HG03066 (cell line): ENCODE measurements around the gene ATP11A.
A peak's percentile ranks its signal among the peaks of the same experiment; 100 is the strongest.

Experiments used
- ATAC-seq: cut with Tn5 transposase; IDR thresholded peaks from one replicate; pipeline ENCODE4 v1.9.1; 2021; ENCODE audit warnings: low read depth; ENCODE audit not compliant: unreplicated experiment

Gene ATP11A

DNA sequence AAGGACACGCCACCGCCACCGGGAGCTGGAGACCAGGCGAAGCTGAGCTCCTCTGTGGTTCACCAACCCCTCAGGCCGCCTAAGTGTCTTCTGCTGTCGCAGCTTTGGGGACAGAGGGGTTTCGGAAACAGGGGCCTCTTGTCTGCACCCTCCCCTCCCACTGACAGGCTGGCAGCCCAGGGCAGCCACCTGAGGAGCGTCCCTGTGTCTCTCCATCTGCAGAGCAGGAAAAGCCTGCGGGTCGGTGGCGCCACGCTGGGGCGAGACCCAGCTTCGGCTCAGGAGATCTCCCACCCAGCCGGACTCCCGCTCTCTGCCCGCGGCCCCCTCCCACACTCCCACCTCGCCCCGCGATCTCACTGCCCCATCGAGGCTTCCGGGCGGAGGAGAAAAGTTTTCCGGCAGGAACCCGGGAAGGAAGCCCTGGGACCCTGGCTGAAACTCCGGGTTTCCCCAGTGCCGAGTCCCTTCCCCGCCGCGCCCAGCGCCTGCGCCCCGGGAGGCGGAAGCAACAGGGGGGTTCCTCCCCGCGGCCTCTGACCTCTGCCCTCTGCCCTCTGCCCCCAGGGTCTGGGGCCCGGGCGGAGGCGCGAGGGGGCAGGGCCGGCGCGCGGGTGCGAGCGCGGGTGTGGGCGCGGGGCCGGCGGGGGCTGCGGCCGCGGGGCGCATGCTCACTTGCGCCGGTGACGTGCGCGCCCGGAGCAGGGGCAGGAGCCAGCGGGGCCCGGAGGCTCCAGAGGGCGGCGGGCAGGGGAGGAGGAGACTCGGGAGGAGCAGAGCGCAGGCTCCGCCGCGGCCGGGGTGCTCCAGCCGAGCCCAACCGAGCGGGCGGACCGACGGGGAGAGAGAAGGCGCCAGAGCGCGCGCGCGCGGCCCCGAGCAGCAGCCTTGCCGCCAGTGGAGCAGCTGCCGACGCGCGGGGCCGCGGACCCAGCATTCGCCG is at the start of gene ATP11A:
ATP11A (plus strand) TSS at position 736 of the 943 bp plus-strand sequence. CDS start 379 bp downstream, outside the sequence.
- ATAC-seq, result peak; percentile 72

DNA sequence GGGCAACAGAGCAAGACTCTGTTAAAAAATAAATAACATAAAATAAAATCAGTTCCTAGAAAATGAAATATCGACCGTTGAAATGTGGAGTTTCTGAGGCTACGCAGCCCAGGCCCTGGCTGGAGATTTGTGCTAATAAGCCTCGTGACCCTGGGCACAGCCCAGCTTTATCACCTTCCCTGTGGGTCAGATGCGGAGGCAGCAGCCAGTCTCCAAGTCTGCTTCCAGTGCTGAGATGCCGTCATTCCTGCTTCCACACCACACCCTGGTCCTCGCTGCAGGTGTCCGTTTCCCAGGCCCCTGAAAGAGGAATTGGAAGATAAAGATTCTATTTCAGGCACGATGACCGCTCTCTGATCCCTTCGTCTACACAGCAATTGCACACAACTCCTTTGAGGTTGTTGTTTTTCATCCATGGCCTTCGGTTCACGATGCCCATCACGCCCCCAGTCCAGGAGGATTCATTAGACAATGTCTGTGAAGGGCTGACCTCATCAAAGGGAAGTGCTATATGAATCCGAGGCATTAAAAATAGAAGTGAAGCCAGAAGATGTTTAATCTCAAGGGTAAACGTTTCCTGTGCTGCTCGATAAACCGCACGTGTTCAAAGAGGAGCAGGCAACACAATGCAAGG is 48.3 kb upstream of the ATP11A start:
- no peak for ATAC-seq

DNA sequence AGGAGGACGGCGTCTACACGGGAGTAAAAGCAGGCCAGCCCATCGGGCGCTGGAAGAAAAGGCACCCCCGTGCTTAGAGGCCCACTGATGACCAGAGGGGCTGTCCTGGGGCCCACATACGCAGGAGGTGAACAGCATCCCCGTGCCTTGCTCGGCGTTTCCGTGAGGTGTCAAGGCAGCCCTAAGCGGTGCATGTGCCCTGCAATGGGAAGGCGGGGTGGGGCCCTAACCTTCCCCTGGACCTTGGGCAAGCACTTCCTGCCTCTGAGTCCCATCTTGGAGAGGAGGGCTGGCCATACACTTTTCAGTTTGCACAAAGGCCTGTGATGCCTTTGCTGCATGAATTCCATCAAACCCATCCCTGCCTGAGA is 47.8 kb upstream of the ATP11A start:
- ATAC-seq, result no peak

DNA sequence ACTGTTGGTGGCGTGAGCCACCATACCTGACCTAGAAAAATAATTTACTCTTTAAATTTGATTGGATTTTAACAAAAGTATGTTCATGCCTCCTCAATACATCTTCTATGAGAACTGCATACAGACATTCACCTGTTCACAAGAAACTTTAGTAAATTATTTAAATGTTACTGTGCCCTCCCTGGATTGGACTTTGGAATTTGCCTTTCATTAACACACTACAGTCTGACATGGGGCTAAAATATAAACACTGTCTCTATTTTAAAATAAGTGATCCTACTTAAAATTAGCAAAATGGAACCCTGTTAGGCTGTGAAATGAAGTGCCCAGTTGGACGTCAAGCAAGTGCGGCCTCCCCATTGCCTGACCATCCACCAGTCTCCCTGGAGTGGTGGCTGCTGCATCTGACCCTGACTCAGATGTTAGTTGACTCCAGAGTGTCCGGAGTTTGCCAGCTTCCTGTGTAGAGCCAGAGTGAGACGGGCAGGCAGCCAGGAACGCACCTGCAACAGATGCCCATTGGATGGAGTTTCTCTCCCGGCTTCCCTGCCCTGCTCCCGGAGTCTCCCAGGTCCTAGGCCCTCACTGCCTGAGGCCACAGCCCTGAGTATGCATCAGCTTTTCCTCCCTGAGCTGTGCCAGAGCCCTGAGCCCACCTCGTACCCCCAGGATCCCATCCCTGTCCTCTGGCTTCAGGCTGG is 45.9 kb upstream of the ATP11A start:
- ATAC-seq, result no peak

DNA sequence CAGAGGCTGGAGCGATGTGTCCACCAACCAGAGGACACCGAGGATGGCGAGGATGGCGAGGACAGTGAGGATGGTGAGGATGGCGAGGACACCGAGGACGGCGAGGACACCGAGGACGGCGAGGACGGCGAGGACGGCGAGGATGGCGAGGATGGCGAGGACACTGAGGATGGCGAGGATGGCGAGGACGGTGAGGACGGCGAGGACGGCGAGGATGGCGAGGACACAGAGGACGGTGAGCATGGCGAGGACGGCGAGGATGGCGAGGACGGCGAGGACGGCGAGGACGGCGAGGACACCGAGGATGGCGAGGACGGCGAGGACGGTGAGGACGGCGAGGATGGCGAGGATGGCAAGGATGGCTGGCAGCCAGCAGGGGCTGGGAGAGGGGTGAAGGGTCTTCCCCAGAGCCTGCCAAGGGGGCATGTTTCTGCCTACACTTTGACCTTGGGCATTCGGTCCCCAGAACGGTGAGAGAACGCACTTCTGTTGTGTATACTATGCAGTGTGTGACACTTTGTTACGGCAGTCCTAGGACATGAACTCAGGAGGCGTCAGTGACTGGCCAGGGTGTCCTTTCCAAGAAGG is 44.4 kb upstream of the ATP11A start:
- no peak for ATAC-seq

DNA sequence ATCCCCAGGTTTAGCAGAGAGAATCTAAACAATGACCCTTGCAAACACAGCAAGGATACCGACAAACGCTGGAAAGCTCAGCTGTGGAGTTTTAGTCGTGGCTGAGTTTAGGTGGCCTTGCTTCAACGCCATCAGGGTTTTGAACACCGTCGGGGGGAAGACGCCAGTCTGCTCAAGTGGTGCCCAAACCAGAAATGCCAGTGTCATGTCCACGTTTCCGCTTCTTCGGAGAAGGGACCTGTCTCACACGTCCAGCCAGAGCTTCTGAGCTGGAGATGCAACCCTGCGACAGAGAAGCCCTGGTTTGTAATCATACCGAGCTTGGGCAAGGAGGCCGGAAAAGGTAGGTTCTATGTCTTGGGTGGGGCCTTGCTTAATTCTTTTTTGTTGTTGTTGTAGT is 42.6 kb upstream of the ATP11A start:
- no peak for ATAC-seq

DNA sequence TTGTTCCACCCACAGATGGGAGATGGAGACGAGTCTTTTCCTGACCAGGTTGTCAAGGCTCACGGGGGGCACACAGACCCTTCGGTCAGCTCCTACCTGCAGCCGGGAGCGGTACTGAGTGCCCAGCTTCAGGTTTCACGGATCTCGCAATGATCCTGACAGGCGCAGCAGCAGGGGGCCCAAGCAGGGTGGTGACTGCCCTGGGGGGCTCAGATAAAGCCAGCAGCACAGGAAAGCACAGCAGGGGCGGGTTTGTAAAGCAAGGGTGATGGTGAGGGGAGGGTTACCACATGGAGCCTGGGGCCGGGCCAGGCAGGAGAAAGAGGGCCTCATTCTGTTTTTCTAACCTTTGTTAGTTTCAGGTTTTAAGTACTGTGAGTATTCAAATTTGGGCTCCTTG is 41.7 kb upstream of the ATP11A start:
- no peak for ATAC-seq

DNA sequence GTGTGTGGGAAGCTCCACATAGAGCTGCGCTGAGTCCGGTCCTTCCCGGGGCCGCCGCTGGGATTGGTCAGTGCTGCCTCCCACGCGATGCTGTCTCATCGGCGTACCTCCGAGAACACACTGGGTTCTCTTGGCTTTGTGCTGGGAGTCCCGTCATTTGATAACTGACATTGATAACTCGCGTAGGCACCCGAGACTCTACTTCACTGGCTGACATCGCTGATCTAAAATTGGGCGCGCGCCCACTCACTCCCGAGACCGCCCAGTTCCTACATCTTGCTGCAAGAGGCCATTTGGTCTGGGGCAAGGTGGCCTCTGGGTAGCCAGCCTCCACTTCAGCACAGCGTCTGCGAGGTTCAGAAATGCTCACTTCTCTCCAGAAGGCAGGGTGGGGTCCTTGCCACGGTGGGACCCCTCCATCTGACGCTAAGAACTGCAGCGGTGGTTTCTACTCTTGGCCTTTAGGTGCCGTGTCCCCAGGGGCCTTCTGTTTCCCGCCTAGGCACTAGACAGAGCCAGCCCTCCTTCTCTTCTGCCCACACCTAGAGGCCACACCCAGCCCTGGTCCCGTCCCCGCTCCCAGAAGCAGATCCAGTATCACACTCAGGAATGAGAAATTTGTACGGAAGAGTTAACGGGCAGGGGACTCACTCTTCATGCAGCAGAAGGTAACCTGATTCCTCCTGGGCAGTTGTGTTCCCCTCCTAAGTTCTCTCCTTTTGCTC is 40.7 kb upstream of the ATP11A start:
- no peak for ATAC-seq

DNA sequence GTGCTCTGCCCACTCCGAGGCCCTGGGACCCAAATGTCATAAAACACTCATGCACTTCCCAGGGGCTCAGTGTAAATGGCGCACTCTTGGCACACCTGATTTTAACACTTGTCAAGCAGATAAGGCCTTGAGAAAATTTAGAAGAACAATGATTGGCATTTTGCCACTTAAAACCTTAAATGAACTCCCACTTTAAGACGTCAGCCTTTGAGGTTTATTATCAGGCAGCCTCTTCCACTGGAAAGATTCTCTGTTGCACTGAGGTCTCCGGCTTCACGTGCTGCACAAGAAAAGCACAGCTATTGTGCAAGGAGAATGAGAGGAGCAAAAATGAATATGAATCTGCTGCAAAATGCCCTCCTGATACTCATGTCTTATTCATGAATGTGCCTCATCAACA is 38.5 kb upstream of the ATP11A start:
- no peak for ATAC-seq

DNA sequence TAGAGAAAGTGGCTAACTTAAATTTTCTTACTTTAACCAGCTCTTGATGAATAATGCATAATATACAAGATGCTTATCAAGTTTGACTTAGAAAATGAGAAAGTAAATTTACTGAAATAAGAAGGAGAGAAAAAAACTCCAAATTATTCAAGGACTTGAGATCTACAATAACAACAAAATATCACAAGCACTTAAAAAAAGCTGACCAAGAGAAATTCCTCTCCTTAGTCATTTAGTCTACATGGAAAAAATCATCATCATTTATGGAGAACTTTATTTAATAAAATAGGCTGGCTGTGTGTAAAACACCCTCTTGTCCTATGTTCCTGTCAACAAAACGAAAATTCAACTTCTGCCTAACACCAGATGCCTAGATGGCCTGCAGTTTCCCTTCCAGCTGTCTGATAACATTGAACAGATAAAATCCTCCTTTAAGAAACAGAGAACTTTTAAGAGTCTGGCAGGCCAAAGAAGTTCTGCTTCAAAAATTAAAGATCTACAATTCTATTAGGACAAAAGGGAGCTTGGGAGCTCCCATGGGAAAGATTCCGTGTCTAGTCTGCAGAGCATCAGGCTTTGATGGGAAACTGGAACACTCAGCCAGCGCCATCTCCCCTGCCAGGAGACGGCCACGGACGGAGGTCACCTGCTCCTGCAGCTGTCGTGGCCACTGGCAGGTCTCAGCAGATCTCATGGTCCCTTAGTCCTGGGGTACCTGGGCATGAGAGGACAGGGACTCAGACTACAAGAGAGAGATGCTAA is 37.9 kb upstream of the ATP11A start:
- no peak for ATAC-seq

DNA sequence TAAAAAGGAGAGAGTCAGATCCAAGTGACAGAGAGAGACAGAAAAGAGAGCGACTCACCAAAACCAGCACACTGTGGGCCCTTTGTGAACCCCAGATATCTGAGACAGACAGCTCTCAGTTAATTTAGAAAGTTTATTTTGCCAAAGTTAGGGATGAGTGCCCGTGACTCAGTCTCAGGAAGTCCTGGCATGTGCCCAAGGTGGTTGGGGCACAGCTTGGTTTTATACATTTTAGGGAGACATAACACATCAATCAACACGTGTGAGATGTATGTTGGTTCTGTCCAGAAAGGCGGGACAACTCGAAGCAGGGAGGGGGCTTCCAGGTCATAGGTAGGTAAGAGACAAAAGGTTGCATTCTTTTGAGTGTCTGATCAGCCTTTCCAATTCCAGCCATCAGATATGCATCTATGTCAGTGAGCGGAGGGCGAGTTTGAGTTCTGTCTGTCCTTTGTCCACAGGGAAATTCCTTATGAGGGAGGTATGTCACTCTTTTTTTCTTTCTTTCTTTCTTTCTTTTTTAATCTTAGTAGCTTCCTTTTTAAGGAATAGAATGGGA is 37.2 kb upstream of the ATP11A start:
- ATAC-seq, result no peak

DNA sequence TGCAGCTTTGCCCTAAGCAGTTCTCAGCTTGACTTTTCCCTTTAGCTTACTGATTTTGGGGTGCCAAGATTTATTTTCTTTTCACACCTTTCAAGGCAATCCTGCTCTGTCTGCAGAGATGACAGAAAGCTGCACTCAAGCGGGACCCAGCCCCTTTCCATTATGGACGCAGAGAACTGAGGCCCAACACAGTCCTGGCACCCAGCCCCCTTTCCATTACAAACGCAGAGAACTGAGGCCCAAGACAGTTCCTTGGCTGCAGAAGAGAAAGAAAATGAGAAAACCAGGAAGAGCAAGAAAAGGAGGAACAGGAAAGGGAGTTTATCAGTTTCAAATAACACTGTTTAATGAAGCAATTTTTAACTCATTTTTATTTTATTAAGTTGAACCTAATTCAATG is 36.8 kb upstream of the ATP11A start:
- no peak for ATAC-seq

DNA sequence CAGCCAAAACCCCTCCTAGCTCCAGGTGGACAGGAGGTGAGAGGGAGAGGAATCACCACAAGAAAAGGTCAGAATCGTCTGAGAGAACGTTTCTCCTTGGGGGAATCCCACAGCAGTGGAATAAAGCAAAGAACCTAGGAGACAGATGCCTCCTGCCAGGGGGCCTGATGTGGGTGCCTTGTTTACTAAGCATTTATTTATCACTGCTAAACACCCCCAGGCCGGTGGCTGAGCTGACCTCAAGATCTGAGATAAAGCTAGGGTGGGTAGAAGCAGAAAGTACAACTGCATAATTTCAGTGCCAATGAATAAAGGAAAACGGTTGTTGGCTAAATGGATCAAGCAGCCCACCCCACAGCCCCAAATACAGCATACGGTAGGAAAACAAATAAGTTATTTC is 33.9 kb upstream of the ATP11A start:
- no peak for ATAC-seq

DNA sequence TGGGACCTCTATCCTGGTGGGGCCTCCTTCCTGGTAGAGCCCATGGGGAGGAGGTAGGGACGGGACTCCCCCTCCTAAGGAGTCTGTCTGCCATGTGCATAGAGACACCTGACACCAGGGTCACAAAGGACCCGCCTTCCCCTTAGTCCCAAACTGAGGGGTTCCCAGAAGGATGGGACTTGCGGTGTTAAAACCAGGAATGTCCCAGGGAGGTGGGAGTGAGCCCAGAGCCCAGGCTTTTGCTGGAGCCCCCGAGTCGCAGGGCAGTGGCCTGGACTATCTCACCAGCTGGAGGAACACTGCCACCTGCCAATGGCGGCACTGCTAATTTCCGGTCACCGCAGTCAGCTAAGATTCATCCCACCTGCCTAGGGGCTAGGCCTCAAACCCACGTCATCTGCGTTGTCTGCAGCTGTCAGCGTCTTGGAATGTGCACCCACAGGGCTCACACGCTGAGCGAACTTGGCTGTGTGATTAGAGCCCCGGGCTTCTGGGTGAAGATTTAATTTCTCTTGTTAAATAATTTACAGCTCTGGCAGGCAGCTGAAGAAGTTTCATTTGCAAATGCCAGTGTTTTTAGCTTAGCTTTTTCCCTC is 31.9 kb upstream of the ATP11A start:
- ATAC-seq, result no peak

DNA sequence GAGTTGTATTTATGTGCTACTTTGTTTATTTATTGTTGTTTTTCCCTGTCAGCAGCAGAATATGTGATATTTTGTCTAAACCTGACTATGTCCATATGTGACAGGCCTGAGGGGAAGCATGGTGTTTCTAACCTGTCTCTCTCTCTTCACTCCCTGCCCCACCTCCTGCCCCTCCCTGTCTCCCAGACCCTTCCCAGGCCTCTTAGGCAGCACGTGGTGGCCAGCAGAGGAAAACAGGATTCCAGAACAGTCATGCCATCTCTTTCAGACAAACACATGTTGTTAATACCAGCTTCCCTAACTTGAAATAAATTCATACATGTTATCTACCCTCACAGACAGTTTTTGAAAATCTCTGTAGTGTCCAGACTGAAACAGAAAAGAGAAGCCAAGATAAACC is 31.0 kb upstream of the ATP11A start:
- no peak for ATAC-seq

DNA sequence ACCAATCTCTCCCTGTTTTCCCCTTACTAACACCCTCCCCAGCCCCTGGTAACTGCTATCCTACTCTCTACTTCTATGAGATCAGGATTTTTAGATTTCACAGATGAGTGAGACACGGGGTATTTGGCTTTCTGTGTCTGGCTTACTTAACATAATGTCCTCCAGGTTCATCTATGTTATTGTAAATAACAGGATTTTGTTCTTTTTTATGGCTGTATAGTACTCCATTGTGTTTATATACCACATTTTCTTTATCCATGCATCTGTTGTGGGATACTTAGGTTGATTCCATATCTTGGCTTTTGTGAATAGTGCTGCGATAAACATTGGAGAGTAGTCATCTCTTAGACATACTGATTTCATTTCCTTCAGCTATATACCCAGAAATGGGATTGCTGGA is 28.5 kb upstream of the ATP11A start:
- ATAC-seq, result no peak

DNA sequence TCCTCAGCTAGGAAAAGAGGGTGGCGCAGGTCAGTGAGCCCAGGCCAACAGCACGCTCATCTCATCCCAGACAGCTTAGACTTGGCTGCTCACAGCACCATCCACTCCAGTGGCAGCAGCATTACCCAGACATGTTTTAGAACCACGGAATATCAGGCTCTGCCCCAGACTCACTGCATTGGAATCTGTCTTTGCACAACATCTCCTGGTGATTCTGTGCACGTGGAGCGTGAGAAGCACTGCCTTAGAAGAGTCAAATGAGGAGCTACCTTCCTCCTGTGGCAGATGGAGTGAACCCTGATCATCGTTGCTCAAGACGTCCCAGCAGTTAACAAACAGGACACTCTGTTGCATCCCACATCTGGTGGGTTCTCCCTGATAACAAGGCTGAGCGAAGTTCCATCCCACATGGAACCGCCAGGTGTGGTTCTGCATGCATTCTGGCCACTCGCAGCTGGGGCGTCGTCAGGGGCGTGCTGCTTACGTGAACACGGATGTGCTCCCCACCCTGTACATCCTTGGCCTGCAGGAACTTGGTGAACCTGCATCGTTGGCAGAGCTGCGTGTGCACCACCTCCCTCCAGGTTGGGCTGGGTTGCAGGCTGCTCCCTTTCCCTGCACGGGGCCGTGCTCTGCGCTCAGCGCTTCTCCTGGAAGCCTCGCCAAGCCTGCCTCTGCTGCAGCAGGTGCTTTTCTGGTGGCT is 25.2 kb upstream of the ATP11A start:
- ATAC-seq, result no peak

DNA sequence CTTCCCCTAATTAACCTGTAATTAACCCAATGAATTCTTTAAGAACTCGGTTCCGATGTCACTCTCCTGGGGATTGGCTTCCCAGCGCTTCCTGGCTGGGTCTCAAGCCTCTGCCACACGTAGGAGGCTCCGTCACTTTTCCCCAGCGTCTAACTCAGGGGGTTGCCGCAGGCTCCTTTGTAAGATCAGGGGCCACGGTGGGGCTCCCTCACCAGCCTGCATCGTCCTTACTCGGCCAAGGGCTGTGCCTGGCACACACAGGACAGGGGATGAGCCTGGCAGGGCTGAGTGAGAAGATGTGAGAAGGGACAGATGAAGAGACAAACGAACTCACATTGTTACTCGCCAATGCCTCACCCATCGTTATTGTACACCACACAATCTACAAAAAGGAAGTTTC is 20.9 kb upstream of the ATP11A start:
- ATAC-seq, result no peak
